ENCODE data around the gene DCC.

- no peak for TF ChIP-seq POLR2A (IDR thresholded peaks at IDR 0.05)
- no peak for TF ChIP-seq CTCF (IDR thresholded peaks at IDR 0.05)
These were observed 183.6 kb downstream of the DCC start for GRCh38 chr18:52523566-52523965.

All from body of pancreas (tissue), 4 donors.